DND-41 (cell line): ENCODE data around the gene DUSP15.
"Not testable (repeated sequence)": the region's sequence is repeated elsewhere in the genome, so short reads cannot be mapped to it uniquely, and the experiment has no call there.

ENCODE experiments used
- ATAC-seq: fragments of 200-7000 bp; cut with Tn5 transposase; 3 replicates; pipeline ENCODE4 v1.9.1; 2021; ENCODE audit warnings: low read depth; ENCODE audit not compliant: insufficient read depth
- DNase-seq: peaks from one replicate; pipeline ENCODE4 v3.0.0-alpha.2; 2020
- H2AFZ ChIP-seq: 2 replicates; pipeline ENCODE4 v1.6.0; 2012; ENCODE audit warnings: low read depth, low read length
- H3K27ac ChIP-seq: 2 replicates; pipeline ENCODE4 v1.5.1; 2012; ENCODE audit warnings: low read length, inconsistent platforms
- H3K27me3 ChIP-seq: fragments of 200-600 bp; sonication (generic); 2 replicates; pipeline ENCODE4 v1.6.0; 2012; ENCODE audit warnings: low read length, mild to moderate bottlenecking, inconsistent platforms; ENCODE audit not compliant: insufficient read depth, poor library complexity
- H3K36me3 ChIP-seq: 2 replicates; pipeline ENCODE4 v1.5.1; 2012; ENCODE audit warnings: low read length, inconsistent platforms; ENCODE audit not compliant: insufficient read depth
- H3K4me1 ChIP-seq: 2 replicates; pipeline ENCODE4 v1.5.1; 2012; ENCODE audit warnings: mild to moderate bottlenecking, low read length; ENCODE audit not compliant: insufficient read depth
- H3K4me2 ChIP-seq: 2 replicates; pipeline ENCODE4 v1.6.0; 2012; ENCODE audit warnings: mild to moderate bottlenecking, moderate library complexity, low read length, inconsistent platforms; ENCODE audit not compliant: insufficient read depth
- H3K4me3 ChIP-seq, 2 experiments: fragments of 200-600 bp in 1 of 2; shearing (Covaris generic) in 1 of 2; 2 replicates each; pipeline ENCODE4 v1.5.1; 2012 to 2016; ENCODE audit warnings: inconsistent platforms in 2 of 2, low read length in 2 of 2, mild to moderate bottlenecking in 2 of 2, low read depth in 1 of 2, moderate library complexity in 1 of 2
- H3K79me2 ChIP-seq: 2 replicates; pipeline ENCODE4 v1.6.0; 2012; ENCODE audit warnings: low read length, inconsistent platforms; ENCODE audit not compliant: insufficient read depth
- H3K9ac ChIP-seq: 2 replicates; pipeline ENCODE4 v1.6.0; 2012; ENCODE audit warnings: low read depth, mild to moderate bottlenecking, inconsistent platforms, low read length, moderate library complexity
- H3K9me3 ChIP-seq: 2 replicates; pipeline ENCODE4 v1.5.1; 2012; ENCODE audit warnings: low read length, moderate library complexity, mild to moderate bottlenecking, inconsistent platforms; ENCODE audit not compliant: insufficient read depth, severe bottlenecking
- H4K20me1 ChIP-seq: 2 replicates; pipeline ENCODE4 v1.6.0; 2012; ENCODE audit warnings: low read length; ENCODE audit not compliant: insufficient read depth
- EZH2 ChIP-seq: IDR thresholded peaks from 3 replicates; pipeline ENCODE4 v1.6.1; 2012; ENCODE audit warnings: borderline replicate concordance, low read depth, mild to moderate bottlenecking, moderate library complexity, low read length, inconsistent platforms; ENCODE audit not compliant: severe bottlenecking
- TF ChIP-seq, protein P1 (sequence below): IDR thresholded peaks from 2 replicates; pipeline ENCODE4 v1.5.1; 2012; ENCODE audit warnings: borderline replicate concordance, low read length, moderate library complexity, mild to moderate bottlenecking; ENCODE audit not compliant: poor library complexity, severe bottlenecking; ENCODE audit errors: extremely low read depth

The DUSP15 gene

DNA sequence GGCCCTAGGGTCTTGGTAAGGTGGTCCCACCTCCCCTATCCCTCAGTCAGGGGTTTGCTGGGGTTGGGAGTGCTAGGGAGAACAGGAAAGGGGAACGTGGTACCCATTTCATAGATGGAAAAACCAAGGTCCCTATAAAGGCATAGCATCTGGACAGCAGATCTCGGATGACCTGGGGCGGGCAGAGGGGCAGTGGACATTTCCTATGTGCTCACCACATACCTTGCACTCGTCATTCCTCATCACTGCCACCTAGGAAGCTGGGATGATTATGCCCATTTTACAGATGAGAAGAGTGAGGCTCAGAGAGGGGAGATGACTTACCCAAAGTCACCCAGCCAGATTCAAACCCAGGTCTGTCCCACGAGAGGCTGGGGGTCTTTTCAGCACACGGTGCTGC, 39.1 kb downstream of the DUSP15 start:
- no peaks in the 10 kb centered on the region for H3K36me3 ChIP-seq
- no peaks in the 10 kb centered on the region for H3K9me3 ChIP-seq
- no peak overlapping the region for H3K4me3 ChIP-seq
- H2AFZ ChIP-seq = no peak overlapping the region
- TF ChIP-seq EZH2 = no peak
- TF ChIP-seq, protein P1, sequence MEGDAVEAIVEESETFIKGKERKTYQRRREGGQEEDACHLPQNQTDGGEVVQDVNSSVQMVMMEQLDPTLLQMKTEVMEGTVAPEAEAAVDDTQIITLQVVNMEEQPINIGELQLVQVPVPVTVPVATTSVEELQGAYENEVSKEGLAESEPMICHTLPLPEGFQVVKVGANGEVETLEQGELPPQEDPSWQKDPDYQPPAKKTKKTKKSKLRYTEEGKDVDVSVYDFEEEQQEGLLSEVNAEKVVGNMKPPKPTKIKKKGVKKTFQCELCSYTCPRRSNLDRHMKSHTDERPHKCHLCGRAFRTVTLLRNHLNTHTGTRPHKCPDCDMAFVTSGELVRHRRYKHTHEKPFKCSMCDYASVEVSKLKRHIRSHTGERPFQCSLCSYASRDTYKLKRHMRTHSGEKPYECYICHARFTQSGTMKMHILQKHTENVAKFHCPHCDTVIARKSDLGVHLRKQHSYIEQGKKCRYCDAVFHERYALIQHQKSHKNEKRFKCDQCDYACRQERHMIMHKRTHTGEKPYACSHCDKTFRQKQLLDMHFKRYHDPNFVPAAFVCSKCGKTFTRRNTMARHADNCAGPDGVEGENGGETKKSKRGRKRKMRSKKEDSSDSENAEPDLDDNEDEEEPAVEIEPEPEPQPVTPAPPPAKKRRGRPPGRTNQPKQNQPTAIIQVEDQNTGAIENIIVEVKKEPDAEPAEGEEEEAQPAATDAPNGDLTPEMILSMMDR = no peak
- DNase-seq = no peak
- H3K4me2 ChIP-seq = no peak overlapping the region
- no peak overlapping the region for H3K9ac ChIP-seq
- H3K79me2 ChIP-seq = no peaks in the 10 kb centered on the region
- H4K20me1 ChIP-seq = peaks cover 9% of the 10 kb centered on the region; the same call in 1 of the 2 replicates
- no peaks in the 10 kb centered on the region for H3K27me3 ChIP-seq
- ATAC-seq = no peak
- H3K4me1 ChIP-seq = peaks cover 5% of the 10 kb centered on the region; the same call in 1 of the 2 replicates
- H3K27ac ChIP-seq = no peak overlapping the region

DNA sequence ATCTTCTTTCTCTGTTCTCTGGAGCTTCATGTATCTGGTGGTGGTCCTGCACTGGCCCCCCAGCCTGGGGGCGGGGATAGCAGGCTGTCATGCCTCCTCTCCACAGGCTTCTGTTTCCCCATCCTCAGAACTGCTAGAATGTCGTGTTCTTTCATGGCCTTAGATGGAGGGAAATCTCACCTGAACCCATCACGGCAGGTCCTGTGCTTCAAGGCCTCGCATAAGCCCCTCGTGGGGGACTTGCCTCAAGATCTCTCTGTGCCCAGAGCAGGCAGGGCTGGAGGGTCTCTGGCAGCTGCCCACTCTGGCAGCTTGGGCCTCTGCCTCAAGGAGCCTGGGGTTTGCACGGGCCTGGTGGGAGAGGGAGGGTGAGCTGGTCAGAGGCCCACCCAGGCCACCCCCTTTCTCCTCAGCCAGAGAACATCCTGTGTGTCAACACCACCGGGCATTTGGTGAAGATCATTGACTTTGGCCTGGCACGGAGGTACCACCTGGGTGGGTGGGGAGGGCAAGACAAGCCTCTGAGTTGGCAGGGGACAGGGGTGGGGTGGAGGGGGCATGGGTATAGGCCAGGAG, 39.8 kb downstream of the DUSP15 start:
- no peak for ATAC-seq
- H3K9me3 ChIP-seq = no peaks in the 10 kb centered on the region
- TF ChIP-seq EZH2 = no peak
- TF ChIP-seq, protein P1 = no peak
- no peak overlapping the region for H3K4me3 ChIP-seq
- H3K4me1 ChIP-seq = no peaks in the 10 kb centered on the region
- H3K79me2 ChIP-seq = no peaks in the 10 kb centered on the region
- no peaks in the 10 kb centered on the region for H3K36me3 ChIP-seq
- H3K9ac ChIP-seq = no peak overlapping the region
- H3K27me3 ChIP-seq = no peaks in the 10 kb centered on the region
- H3K27ac ChIP-seq = no peak overlapping the region
- no peak overlapping the region for H3K4me2 ChIP-seq
- peaks cover 9% of the 10 kb centered on the region; the same call in 1 of the 2 replicates for H4K20me1 ChIP-seq
- H2AFZ ChIP-seq = no peak overlapping the region
- DNase-seq = no peak

DNA sequence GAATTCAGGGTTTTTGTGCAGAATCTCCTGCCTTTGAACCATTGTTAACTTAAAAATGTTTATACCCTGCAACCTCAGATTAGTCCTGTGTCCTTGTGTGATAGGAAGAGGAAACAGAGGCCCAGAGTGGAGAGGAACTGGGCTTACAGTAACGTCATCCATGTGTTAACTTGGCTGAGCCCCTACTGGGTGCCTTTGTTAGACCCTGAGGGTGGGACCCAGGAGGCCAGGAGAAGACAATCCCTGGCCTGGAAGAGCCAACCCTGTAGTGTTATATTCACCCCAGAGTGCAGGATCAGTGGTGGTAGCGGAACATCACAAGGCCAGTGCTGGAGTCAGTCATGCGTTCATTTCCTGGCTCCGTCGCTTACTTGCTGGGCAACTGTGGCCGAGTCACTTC, 40.6 kb downstream of the DUSP15 start:
- H3K4me3 ChIP-seq = no peak overlapping the region
- H3K27me3 ChIP-seq = no peaks in the 10 kb centered on the region
- H2AFZ ChIP-seq = no peak overlapping the region
- no peaks in the 10 kb centered on the region for H3K9me3 ChIP-seq
- no peak overlapping the region for H3K9ac ChIP-seq
- H4K20me1 ChIP-seq = peaks cover 6% of the 10 kb centered on the region; the same call in 1 of the 2 replicates
- no peak overlapping the region for H3K4me2 ChIP-seq
- H3K27ac ChIP-seq = no peak overlapping the region
- ATAC-seq (no peak), DNase-seq (no peak)
- no peak for TF ChIP-seq EZH2
- TF ChIP-seq, protein P1 = no peak
- no peaks in the 10 kb centered on the region for H3K4me1 ChIP-seq
- no peaks in the 10 kb centered on the region for H3K36me3 ChIP-seq
- no peaks in the 10 kb centered on the region for H3K79me2 ChIP-seq

DNA sequence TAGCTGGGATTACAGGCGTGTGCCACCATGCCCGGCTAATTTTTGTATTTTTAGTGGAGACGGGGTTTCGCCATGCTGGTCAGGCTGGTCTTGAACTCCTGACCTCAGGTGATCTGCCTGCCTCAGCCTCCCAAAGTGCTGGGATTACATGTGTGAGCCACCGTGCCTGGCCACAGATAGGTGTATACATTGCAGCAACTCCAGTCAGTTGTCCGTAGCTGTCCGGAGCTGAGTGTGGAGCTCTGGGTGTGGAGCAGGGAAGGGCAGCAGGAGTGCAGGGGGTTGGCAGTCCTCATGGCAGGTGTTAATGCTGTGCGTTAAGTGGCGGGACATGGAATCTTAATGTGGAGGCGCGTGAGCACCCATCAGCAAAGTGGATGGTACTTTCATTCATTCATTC, 42.3 kb downstream of the DUSP15 start:
- H3K27me3 ChIP-seq, H3K9ac ChIP-seq, DNase-seq, H3K79me2 ChIP-seq, ATAC-seq, H3K4me1 ChIP-seq, H3K36me3 ChIP-seq, H2AFZ ChIP-seq, H3K9me3 ChIP-seq, H4K20me1 ChIP-seq, H3K4me2 ChIP-seq, H3K27ac ChIP-seq, H3K4me3 ChIP-seq: not testable (repeated sequence)
